Glutamatergic neuron (in vitro differentiated cells): Measurements from ENCODE around the gene CRACDL. TPM values are rescaled to one million over a fixed set of nuclear protein-coding genes. Genes with fewer than 3 reads are reported as not detected.
A peak's percentile ranks its signal among the peaks of the same experiment; 100 is the strongest.

ENCODE experiments used
- DNase-seq: peaks from one replicate; pipeline ENCODE4 v3.0.0; 2022
- H3K27ac Mint-ChIP-seq: one replicate; pipeline ENCODE4 v1.8.0; 2020; ENCODE audit warnings: mild to moderate bottlenecking, mixed read lengths, inconsistent platforms; ENCODE audit not compliant: unreplicated experiment
- H3K27me3 Mint-ChIP-seq: one replicate; pipeline ENCODE4 v1.8.0; 2020; ENCODE audit warnings: mild to moderate bottlenecking, moderate library complexity, mixed read lengths, inconsistent platforms; ENCODE audit not compliant: unreplicated experiment
- H3K36me3 Mint-ChIP-seq: one replicate; pipeline ENCODE4 v1.8.0; 2020; ENCODE audit warnings: mild to moderate bottlenecking, mixed read lengths, inconsistent platforms; ENCODE audit not compliant: unreplicated experiment
- H3K4me1 Mint-ChIP-seq: one replicate; pipeline ENCODE4 v1.8.0; 2020; ENCODE audit warnings: mild to moderate bottlenecking, low read depth, mixed read lengths, inconsistent platforms; ENCODE audit not compliant: unreplicated experiment
- H3K4me3 Mint-ChIP-seq: one replicate; pipeline ENCODE4 v1.8.0; 2020; ENCODE audit warnings: mild to moderate bottlenecking, mixed read lengths, inconsistent platforms; ENCODE audit not compliant: unreplicated experiment
- H3K9me3 Mint-ChIP-seq: one replicate; pipeline ENCODE4 v1.8.0; 2020; ENCODE audit warnings: mild to moderate bottlenecking, moderate library complexity, mixed read lengths, inconsistent platforms; ENCODE audit not compliant: unreplicated experiment
- total RNA-seq: library from RNA; stranded (reverse); fragmentation: NEBNext Ultra II Directional; extraction: Animal tissue kit (Norgen Biotek cat#: 25700); gene quantifications from one replicate; pipeline ENCODE4 v1.2.1, GENCODE V29; 2021; ENCODE audit not compliant: unreplicated experiment
- TF ChIP-seq, protein P1 (sequence below): fragments of 200-600 bp; sonication (generic); IDR thresholded peaks from one replicate; pipeline ENCODE4 v1.5.0; 2021; ENCODE audit not compliant: partially characterized antibody, unreplicated experiment

CRACDL gene
- total RNA-seq, 1 donor from 2014 or later: 2.1 TPM

- H3K4me3 Mint-ChIP-seq: no peak overlapping the region
- H3K9me3 Mint-ChIP-seq: peaks cover 2% of the 10 kb centered on the region
- no peak for DNase-seq
- no peaks in the 10 kb centered on the region for H3K36me3 Mint-ChIP-seq
- H3K27me3 Mint-ChIP-seq: peaks cover 3% of the 10 kb centered on the region
- peaks cover 10% of the 10 kb centered on the region for H3K4me1 Mint-ChIP-seq
- H3K27ac Mint-ChIP-seq: no peak overlapping the region
- TF ChIP-seq, protein P1, sequence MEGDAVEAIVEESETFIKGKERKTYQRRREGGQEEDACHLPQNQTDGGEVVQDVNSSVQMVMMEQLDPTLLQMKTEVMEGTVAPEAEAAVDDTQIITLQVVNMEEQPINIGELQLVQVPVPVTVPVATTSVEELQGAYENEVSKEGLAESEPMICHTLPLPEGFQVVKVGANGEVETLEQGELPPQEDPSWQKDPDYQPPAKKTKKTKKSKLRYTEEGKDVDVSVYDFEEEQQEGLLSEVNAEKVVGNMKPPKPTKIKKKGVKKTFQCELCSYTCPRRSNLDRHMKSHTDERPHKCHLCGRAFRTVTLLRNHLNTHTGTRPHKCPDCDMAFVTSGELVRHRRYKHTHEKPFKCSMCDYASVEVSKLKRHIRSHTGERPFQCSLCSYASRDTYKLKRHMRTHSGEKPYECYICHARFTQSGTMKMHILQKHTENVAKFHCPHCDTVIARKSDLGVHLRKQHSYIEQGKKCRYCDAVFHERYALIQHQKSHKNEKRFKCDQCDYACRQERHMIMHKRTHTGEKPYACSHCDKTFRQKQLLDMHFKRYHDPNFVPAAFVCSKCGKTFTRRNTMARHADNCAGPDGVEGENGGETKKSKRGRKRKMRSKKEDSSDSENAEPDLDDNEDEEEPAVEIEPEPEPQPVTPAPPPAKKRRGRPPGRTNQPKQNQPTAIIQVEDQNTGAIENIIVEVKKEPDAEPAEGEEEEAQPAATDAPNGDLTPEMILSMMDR: no peak
These were observed 9.0 kb downstream of the CRACDL start for GRCh38 chr2:98927027-98927426.

DNA sequence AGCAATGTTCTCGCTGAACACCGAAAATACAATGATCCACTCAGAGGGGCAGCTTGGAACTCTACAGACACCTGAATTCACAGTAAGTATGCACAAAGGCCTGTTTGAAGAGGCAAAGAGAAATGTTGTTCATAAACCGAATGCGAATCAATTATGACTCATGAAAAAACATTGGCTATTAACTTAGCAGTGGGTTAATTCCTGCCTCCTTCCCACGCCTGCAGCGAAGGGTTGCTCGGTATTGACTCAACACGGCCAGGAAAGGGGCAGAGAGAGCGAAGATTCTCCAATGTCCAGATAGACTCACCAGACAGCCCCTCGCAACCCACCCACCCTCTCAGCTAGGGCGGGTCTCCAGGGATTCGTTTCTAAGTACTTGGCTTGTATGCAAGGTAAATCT is 9.4 kb downstream of the CRACDL start:
- TF ChIP-seq, protein P1: no peak
- no peaks in the 10 kb centered on the region for H3K36me3 Mint-ChIP-seq
- H3K27ac Mint-ChIP-seq: no peak overlapping the region
- peaks cover 2% of the 10 kb centered on the region for H3K9me3 Mint-ChIP-seq
- H3K4me1 Mint-ChIP-seq: peaks cover 10% of the 10 kb centered on the region
- H3K27me3 Mint-ChIP-seq: peaks cover 3% of the 10 kb centered on the region
- H3K4me3 Mint-ChIP-seq: no peak overlapping the region
- DNase-seq: no peak

DNA sequence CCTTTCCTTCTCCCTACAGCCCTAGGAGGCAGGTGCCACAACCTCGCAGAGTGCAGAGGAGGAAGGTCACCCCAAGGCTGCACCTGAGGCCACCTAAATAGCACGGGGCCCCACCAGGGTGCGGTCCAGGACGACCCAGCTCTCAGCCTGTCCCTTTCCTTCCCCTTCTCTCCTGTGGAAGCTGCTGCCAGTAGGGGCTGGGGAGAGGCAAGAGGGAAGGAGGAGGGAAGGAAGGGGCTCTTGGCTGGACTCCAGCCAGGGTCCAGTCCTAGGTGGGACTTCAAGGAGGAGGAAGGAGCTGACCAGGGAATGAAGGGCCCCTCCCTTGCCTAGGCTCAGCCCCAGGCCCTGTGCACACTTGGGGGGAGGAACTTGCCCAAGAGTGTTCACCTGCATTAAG is 11.1 kb downstream of the CRACDL start:
- peaks cover 4% of the 10 kb centered on the region for H3K27me3 Mint-ChIP-seq
- DNase-seq: no peak
- peaks cover 4% of the 10 kb centered on the region for H3K9me3 Mint-ChIP-seq
- no peaks in the 10 kb centered on the region for H3K36me3 Mint-ChIP-seq
- H3K4me3 Mint-ChIP-seq: no peak overlapping the region
- H3K4me1 Mint-ChIP-seq: peaks cover 10% of the 10 kb centered on the region
- no peak overlapping the region for H3K27ac Mint-ChIP-seq
- TF ChIP-seq, protein P1: no peak

- Mint-ChIP-seq H3K36me3 (no peaks in the 10 kb centered on the region), H3K4me3 (no peak overlapping the region), H3K4me1 (peaks cover 10% of the 10 kb centered on the region), H3K27me3 (peaks cover 1% of the 10 kb centered on the region), H3K27ac (no peak overlapping the region), H3K9me3 (peaks cover 2% of the 10 kb centered on the region)
- TF ChIP-seq, protein P1: no peak
- no peak for DNase-seq
These were observed 11.8 kb downstream of the CRACDL start for GRCh38 chr2:98924038-98924830.

GRCh38 chr2:98923244-98923940 is 12.6 kb downstream of the CRACDL start:
- Mint-ChIP-seq H3K27me3 (peaks cover 1% of the 10 kb centered on the region), H3K27ac (no peak overlapping the region), H3K4me1 (peaks cover 9% of the 10 kb centered on the region), H3K4me3 (no peak overlapping the region), H3K36me3 (peaks cover 6% of the 10 kb centered on the region), H3K9me3 (peaks cover 2% of the 10 kb centered on the region)
- no peak for DNase-seq
- TF ChIP-seq, protein P1: peak; percentile 39
